Activated CD8-positive, alpha-beta memory T cell treated with anti-CD3 and anti-CD28 coated beads, Interleukin-2, amount 50 U/mL, for 1 hour (primary cell): ENCODE measurements around the gene PGS1.

Experiments
- DNase-seq: peaks from one replicate; pipeline ENCODE4 v3.0.0-alpha.2; 2020; ENCODE audit errors: extremely low read depth

PGS1 gene

DNA sequence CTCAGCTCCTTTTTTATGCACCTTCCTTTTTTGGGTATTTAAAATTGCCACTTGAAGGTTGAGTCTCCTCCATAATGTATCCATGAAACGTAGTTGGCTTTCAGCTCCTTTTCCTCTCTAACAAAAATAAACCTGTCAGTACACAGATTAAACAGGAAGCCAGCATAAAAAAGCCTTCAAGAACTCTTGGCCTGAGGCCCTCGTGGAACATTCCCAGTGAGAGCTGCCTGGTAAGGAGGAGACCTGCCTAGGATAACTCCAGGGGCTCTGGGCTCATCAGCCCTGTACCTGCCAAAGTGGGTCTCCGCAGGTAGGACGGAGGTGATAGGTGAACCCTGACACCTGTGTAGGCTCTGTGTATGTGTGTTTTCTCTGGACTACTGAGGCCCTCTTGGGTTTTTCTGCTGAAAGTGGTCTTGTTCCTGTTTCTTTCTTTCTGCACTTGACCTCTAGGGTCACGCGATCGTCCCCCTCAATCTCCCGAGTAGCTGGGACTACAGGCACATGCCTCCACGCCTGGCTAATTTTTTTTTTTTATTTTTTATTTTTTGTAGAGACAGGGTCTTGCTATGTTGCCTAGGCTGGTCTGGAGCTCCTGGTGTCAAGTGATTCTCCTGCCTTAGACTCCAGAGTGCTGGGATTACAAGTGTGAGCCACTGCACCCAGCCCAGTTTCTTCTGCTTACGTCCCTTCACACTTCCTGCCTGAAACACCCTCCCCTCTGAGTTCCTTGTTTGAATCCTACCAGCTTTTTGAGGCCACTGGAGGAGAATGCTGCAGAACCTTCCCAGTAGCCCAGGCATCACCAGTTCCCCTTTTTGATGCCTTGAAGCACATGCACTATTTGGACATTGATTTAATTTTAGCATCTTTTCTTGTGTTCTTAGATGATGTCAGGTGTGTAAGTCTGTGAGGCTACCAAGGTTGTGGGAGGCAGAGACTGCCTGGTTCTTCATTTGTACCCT, 9.8 kb downstream of the PGS1 start:
- no peak for DNase-seq

- no peak for DNase-seq
These were observed 12.0 kb downstream of the PGS1 start for GRCh38 chr17:78390241-78391050.

DNA sequence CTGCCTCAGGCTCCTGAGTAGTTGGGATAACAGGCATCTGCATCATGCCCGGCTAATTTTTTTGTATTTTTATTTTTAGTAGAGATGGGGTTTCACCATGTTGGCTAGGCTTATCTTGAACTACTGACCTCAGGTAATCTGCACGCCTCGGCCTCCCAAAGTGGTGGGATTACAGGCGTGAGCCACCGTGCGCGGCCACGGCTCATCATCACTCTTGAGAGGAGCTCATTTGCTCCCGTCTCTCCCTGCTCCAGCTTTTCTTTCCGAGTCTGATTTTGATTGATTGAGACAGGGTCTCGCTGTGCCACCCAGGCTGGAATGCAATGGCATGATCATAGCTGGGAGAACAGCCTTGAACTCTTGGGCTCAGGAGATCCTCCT, 12.6 kb downstream of the PGS1 start:
- no peak for DNase-seq

GRCh38 chr17:78391843-78392242, 13.4 kb downstream of the PGS1 start:
- no peak for DNase-seq

- DNase-seq = no peak
These were observed 13.8 kb downstream of the PGS1 start for GRCh38 chr17:78392295-78392694.

DNA sequence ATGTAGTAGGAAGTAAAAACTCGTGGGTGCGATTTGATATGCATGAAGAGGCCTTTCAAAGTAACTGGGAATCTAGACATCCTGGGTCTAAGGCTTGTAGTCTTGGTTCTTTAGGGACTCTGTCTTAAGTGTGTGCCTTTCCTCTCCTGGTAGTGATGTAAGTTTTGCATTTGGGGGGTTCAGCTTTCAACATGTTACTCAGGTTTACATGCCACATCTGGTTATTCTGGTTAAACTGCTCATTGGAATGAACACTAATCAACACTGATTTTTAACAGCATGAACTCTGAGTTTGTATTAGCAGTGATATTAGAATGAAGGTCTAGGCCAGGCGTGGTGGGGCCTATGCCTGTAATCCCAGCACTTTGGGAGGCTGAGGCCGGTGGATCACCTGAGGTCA, 15.1 kb downstream of the PGS1 start:
- DNase-seq = no peak

GRCh38 chr17:78394209-78394608, 15.8 kb downstream of the PGS1 start:
- DNase-seq = no peak

DNA sequence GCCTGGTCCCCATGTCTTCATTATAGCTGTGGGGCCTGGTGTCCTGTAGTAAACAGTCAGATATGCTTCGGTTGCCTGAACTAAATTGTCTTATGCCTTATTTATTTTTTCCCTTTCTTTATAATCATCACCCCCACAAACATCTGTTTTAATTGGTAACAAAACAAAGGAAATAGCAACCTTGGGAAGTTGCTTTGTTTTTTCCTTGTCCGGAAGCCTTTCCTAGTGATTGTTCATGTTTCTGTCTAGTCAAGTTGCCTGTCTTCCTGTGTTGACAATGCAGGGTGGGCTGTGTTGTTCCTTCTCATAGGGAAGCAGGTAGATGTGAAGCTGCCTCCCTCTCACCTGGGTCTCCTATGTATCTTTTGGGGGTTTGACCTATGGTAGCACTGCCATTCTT, 16.7 kb downstream of the PGS1 start:
- no peak for DNase-seq

GRCh38 chr17:78396441-78397337, 18.2 kb downstream of the PGS1 start:
- no peak for DNase-seq

- no peak for DNase-seq
These were observed 19.2 kb downstream of the PGS1 start for GRCh38 chr17:78397681-78398101.

- DNase-seq = no peak
These were observed 19.9 kb downstream of the PGS1 start for GRCh38 chr17:78398390-78398789.

DNA sequence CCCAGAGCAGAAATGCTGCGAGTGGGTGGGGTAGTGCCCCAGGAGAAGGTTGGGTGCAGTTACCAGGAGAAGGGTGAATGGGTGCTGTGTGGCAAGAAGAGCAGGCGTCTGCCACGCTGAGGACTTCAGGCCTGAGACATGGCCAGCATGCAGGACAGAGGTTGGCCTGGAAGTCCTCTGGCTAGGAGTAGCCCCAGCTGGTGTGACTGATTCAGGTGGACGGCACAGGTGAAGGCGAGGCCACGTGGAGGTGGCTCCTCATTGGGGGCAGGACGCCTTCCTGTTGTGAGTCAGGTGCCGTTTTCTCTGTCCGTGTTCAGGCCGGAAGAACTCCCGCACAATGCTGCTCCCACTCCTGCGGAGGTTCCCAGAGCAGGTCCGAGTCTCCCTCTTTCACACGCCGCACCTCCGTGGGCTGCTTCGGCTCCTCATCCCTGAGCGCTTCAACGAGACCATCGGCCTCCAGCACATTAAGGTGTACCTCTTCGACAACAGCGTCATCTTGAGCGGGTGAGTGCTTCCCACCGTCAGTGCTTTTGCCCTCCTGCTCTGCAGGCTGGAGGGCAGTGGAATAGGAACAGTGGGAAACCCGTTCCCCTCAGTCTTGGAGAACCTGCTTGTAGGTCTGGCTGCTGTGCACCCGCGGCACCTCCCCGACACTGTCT, 20.7 kb downstream of the PGS1 start:
- DNase-seq = no peak

DNA sequence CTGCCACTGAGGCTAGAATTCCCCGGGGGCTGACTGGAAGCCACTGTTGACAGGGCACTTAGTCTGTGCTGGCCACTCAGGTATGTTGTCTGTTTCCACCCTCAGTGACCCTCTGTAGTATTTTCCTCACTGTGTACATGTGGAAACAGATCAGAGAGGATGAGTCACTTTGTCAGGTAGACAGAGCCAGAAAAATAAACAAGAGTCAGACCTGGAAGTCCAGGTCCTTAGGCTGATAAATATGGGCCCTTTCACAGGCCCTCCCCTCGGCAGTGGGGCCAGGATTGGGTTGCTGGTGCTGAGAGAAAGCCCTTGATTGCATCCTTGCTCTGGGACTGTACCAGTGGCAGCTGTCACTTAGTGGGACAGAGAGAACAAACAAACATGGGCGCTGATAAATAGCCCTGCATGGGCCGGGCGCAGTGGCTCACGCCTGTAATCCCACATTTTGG, 21.3 kb downstream of the PGS1 start:
- no peak for DNase-seq

- DNase-seq = no peak
These were observed 22.3 kb downstream of the PGS1 start for GRCh38 chr17:78400581-78401240.

GRCh38 chr17:78401246-78401645, 22.8 kb downstream of the PGS1 start:
- no peak for DNase-seq

DNA sequence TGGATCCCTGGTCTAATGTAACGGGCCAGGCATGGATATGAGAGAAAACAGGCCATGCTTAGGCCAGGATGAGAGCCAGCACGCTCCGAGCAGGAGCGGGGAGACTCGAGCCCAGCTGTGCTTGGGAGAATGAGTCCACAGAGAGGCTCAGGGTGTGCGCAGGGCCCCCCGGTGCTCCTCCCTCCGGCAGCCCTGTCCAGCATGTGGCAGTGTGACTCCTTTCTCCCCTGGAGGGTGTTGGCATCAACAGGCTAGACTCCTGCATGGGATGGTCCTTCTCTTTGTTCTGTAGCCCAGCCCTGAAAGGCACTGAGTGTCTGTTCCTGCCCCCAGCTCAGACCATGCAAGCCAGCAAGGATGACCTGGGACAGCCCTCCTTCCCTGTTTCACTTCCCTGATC, 23.4 kb downstream of the PGS1 start:
- no peak for DNase-seq

DNA sequence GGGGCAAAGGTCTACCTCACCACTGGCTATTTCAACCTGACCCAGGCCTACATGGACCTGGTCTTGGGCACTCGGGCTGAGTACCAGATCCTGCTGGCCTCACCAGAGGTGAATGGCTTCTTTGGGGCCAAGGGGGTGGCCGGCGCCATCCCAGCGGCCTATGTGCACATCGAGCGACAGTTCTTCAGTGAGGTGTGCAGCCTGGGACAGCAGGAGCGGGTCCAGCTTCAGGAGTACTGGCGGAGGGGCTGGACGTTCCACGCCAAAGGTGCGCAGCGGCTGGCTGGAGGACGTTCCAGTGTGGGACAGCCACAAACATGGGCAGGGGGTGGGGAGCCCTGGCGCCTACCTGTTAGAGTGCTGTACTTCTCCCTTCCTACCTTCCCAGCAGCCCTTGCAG, 25.4 kb downstream of the PGS1 start:
- DNase-seq = no peak

GRCh38 chr17:78406396-78406795, 27.9 kb downstream of the PGS1 start:
- DNase-seq = no peak

GRCh38 chr17:78406920-78407319, 28.5 kb downstream of the PGS1 start:
- no peak for DNase-seq

DNA sequence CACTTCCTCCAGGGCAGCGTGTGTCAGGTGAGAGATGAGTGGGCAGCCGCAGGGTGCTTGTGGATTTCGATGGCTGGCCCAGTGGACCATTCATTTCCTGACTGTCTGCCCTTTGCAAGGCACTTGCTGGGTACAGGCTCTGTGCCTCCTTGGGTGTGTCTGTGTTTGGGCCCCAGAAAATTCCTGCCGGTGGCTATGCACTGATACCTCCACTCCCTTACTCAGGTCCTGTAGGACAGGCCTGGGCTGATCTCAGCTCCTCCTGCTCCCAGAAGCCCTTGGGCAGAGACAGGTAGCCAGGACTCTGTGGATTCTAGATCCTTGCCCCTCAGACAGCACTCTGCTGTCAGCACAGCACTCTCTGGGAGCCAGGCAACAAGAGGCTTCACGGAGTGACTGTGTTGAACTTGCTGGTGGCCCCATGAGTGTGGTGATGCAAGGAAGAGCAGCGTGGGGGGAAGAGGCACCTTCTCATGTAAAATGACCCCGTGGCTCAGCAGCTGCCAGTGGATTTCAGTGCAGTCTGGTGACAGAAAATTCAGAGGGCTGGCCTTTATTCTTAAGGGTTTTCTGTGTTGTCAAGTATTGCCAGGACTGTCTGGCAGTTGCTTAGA, 29.0 kb downstream of the PGS1 start:
- DNase-seq = no peak
